GM19099 (cell line): ENCODE measurements around the gene BCAS3.

ENCODE experiments used
- POLR2A ChIP-seq: IDR thresholded peaks from 3 replicates; pipeline ENCODE4 v1.6.1; 2011; ENCODE audit warnings: low read depth; ENCODE audit not compliant: insufficient read length; ENCODE audit errors: extremely low read depth

The BCAS3 gene

DNA sequence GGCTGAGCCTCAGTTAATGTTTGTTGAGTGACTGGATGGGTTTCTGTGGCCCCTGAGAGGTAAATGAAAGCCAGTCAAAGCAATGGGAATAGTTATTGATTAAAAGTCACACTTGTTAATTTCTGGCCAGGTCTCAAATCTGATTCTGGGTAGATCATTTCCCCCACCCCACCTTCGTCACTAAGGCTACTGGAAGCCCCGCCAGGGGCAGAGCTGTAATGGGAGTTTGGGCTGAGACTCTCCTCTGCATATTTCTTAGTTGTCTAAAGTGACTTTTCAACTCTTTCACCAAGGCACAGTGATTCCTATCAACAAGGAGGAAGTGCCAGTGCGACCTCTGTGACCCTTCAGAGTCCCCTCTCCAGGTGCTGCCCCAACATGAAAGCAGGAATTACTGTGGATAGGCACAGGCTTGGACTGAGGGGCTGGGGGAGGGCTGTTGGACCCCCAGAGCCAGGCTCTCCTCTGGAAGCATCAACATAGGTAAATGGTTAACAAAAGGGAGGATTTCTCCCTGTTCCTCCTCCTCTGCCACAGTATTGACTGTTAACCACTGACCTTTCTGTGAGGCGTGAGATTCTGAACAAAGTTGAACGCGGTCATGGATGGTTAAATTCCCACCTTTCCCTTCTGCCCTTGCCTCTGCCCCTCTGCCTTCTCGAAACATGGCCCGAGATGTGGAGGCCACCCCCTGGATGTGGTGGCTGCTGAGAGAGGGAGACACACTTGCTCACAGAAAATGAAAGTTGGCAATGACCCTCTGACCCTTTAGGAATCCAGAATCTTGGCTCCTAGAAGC, 701.2 kb downstream of the BCAS3 start:
- TF ChIP-seq POLR2A: no peak

DNA sequence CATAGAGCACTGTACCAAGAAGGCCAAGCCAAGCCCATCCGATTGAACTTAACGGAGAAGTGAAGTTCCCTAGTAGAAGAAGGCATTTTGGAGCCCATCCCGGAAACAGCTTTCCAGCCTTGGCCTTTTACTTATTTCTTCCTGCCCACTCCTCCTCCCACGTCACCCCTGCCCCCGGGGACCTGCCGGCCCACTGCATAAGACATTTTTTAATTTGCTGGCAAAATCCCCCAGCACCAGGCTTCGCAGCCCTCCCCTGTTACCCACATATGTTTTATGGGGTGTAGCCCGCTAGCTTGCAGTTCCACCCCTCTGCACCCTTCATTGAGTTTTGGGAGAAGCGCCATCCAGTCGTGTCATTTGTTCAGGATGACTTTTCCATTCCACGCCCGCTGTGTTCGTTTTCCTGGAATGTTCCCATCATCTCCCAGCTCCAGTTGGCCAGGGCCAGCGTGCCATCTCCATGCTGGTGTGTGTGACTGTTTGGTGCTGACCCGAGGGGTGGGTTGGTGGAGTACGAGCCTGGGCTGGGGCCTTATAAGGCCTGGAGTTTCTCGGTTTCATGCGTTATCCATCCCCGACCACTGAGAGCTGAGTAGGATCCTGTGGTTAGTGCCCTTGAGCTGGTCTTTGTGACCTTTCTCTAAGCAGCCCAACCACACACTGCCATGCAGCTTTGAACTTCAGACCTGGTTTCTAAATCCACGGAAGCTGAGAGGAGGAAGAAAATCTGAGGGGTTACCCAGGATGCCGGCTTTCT, 702.0 kb downstream of the BCAS3 start:
- TF ChIP-seq POLR2A: no peak

DNA sequence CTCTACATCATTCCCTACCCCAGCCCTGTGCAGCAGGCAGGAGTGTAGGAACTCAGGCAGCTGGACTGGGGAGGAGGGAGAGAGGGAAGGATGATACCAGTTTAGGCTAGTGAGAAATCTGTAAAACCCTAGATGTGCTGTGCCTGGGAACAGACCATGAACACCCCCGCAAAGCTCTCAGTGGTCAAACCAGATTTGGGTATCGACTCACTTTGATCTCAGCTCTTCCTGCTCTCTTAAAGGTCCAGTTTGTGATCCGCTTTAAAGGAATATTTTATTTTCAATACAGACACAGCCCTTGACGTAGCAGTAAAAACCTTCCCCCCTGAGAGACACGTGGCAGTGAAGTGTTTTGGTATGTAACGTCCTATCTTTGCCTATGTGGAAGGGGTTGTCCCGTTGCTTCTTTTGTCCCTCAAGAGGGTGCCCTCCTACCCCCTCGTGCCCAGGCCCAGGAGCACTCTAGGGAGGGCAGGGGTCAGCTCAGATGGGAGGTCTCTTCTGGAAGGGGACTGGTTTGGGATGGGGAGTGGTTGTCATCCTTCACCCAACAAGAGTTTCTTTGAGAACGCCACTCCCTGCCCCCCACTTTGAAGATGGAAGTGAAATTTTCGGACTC, 702.7 kb downstream of the BCAS3 start:
- no peak for TF ChIP-seq POLR2A

- TF ChIP-seq POLR2A: no peak
These were observed 703.3 kb downstream of the BCAS3 start for GRCh38 chr17:61380836-61381525.

DNA sequence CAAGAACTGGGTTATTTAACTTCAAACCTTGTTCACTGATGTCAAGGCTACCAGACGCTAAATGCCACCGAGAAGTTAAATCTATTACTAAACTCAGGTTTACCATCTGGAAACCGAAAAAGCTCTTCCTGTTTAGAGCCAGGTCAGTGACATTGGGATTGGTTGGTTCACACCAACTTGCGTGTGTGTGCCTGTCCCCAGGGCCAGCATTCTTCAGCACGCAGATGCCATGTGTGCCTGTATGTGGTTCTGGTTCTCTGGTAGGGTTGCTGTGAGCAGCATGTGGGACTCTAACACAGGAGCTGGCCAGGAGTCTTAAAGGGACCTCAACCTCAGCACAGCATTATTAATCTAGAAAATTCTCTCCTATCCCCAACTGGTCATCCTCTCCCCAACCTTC, 703.9 kb downstream of the BCAS3 start:
- TF ChIP-seq POLR2A: no peak

DNA sequence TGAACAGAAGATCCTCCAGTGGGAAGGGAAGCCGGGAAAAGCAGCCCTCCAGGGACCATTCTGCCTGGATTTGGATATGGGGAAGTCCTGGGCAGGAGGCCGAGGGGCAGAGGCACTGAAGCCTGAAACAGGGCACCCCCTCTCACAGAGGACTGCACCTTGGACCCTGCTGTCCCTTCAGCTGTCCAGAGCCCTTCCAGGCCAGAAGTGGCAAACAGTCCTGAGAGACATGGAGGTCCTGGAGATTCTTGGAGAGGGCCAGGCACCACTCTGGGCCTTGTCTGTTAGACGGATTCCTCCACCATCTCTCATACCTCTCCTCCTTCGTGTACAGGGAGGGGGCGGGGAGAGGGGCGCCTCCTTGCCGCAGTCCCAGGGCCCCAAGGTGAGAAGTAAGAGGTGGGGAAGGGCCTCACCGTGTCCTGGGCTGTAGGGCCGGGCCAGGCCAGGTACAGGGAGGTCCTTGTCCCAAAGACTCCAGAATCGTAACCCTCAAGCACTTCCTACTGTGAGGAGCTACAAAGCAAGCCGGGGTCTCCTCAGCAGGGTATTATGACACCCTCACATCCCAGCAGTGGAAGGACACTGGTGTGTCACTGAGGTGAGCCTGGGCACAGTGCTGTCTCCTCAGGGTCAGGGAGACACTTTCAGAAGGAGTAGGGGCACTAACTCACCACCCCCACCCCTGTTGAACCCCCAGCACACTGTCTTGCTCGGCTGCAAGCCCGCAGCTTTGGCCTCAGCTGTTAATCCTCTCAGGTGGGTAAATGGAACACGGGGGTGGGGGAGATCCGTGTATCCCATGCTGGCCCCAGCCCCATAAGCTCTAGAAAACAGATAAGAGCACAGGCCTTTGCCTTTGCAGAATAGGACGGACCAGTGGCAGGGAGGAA, 705.4 kb downstream of the BCAS3 start:
- no peak for TF ChIP-seq POLR2A

DNA sequence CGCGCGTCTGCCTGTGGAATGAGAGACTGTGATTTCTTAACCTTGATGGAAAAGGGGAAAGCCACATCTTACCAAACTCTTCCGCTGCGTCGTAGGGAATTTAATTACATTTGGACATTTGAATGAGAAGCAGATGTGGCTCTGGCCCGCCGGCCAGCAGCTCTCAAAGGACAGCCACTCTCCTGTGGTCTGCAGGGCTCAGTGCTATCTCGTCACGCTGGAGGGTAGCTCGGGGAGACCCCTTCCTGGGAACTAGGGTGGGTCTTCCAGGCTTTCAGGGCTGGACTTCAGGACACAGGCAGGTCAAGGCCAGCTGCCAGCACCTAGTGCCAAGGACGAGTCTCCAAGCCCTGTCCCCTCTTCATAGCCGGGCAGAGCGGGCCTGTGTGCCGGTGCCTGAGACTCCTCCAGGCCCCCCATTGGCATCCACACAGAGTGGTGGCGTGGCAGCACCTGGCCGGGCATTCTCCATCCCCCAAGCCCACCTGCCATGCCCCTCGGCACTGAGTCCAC, 706.1 kb downstream of the BCAS3 start:
- TF ChIP-seq POLR2A: no peak

- no peak for TF ChIP-seq POLR2A
These were observed 706.7 kb downstream of the BCAS3 start for GRCh38 chr17:61384354-61384691.

DNA sequence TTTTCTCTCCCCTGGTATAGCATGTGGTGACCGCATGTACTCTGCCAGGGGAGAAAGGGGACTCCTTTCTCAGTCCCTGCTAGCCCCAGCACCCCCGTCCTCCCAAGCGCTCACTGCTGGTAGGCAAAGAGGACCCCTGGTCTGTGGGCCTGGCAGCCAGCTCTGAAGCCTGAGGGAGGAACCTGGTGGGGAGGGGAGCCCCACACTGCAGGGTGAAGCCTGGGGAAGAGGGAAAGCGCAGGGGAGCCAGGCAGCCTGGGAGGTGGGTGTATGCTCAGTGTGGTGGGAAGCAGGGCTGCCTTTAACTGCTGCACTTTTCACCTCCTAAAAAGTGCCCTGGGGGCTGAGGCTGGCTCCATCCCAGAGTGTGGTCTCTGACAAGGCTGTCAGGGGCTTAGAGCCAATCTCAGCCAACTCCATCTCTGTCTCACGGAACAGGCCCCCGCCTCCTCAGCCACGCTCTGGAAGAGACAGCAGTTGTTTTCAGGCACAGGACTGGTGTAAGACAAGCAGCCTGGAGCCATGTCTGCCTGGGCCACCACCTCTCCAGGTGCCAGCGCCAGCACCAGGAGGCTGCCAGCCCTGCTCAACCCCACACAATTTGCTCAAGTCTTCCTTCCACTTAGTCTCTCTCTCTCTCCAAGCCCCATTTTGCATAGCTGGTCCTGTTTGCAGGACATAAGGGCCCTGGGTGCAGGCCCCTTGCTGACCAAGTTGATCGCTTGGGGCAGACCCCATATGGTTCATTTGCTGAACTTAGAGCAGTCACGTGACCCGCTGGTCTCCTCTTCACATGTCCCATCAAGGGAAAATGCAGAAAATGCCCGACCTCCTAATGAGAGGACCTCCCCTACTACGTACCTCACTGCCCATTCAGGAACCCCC, 707.3 kb downstream of the BCAS3 start:
- TF ChIP-seq POLR2A: no peak

- no peak for TF ChIP-seq POLR2A
These were observed 708.1 kb downstream of the BCAS3 start for GRCh38 chr17:61385577-61386236.

GRCh38 chr17:61386251-61386650, 708.6 kb downstream of the BCAS3 start:
- no peak for TF ChIP-seq POLR2A

- no peak for TF ChIP-seq POLR2A
These were observed 709.4 kb downstream of the BCAS3 start for GRCh38 chr17:61387011-61387410.
